ENCODE data around the gene GSTM3.

GRCh38 chr1:109721042-109721441, 19.8 kb downstream of the GSTM3 start:
- TF ChIP-seq ATF2 (tag by site-specific recombination; IDR thresholded peaks at IDR 0.05; ENCODE audit: low read depth) (no peak), CTCF (tag by site-specific recombination; IDR thresholded peaks at IDR 0.05) (no peak), ZNF707 (tag by site-specific recombination; IDR thresholded peaks at IDR 0.05) (no peak), ZNF274 (IDR thresholded peaks at IDR 0.05; ENCODE audit: low read length) (no peak), ZNF274 (tag by site-specific recombination; IDR thresholded peaks at IDR 0.05; ENCODE audit: borderline replicate concordance) (no peak), BCL11A (tag by site-specific recombination; IDR thresholded peaks at IDR 0.05; ENCODE audit: low read depth) (no peak), PBX3 (CRISPR knock-in tag; IDR thresholded peaks at IDR 0.05) (no peak), ZNF830 (tag by site-specific recombination; IDR thresholded peaks at IDR 0.05; ENCODE audit: low read depth) (no peak), ZNF600 (tag by site-specific recombination; IDR thresholded peaks at IDR 0.05) (no peak), ZSCAN23 (tag by site-specific recombination; IDR thresholded peaks at IDR 0.05) (no peak)

Measured in HEK293 (cell line).